K562 (cell line): ENCODE measurements around the gene TEX54. TPM values are rescaled to one million over a fixed set of nuclear protein-coding genes. Genes with fewer than 3 reads are reported as not detected.
A peak's percentile ranks its signal among the peaks of the same experiment; 100 is the strongest.

Experiments used
- CEBPB ChIP-seq: fragments of 450-650 bp; IDR thresholded peaks from 2 replicates; pipeline ENCODE4 v1.6.1; 2016; ENCODE audit warnings: missing genetic modification characterization, missing compliant biosample characterization
- CTBP1 ChIP-seq: fragments of 450-650 bp; IDR thresholded peaks from 2 replicates; pipeline ENCODE4 v1.6.1; 2016; ENCODE audit warnings: borderline replicate concordance
- DDX20 ChIP-seq: fragments of 450-650 bp; IDR thresholded peaks from 2 replicates; pipeline ENCODE4 v1.6.1; 2016; ENCODE audit warnings: missing genetic modification characterization, low read depth, mild to moderate bottlenecking, missing compliant biosample characterization, moderate library complexity
- ELK3 ChIP-seq: fragments of 450-650 bp; formaldehyde crosslinking; IDR thresholded peaks from 2 replicates; pipeline ENCODE4 v1.4.0; 2020; ENCODE audit warnings: mild to moderate bottlenecking
- EP300 ChIP-seq: IDR thresholded peaks from 2 replicates; pipeline ENCODE4 v1.6.1; 2012; ENCODE audit warnings: low read length, improper control_type of control experiment
- ETV5 ChIP-seq: sonication (generic); formaldehyde crosslinking; IDR thresholded peaks from 2 replicates; pipeline ENCODE4 v1.4.0; 2020; ENCODE audit warnings: low read depth, mild to moderate bottlenecking, missing genetic modification reagents
- GTF2F1 ChIP-seq: IDR thresholded peaks from 2 replicates; pipeline ENCODE4 v1.6.1; 2011; ENCODE audit warnings: low read depth, low read length, improper control_type of control experiment
- HDAC2 ChIP-seq: fragments of 450-650 bp; IDR thresholded peaks from 2 replicates; pipeline ENCODE4 v1.6.1; 2016; ENCODE audit warnings: mild to moderate bottlenecking
- HOXB6 ChIP-seq: fragments of 250-450 bp; sonication (Bioruptor Pico); IDR thresholded peaks from 2 replicates; pipeline ENCODE4 v1.5.1; 2022; ENCODE audit warnings: mild to moderate bottlenecking, borderline replicate concordance
- MTA2 ChIP-seq: fragments of 450-650 bp; IDR thresholded peaks from 2 replicates; pipeline ENCODE4 v1.6.1; 2016; ENCODE audit warnings: low read depth
- NR2C1 ChIP-seq, 2 experiments: fragments of 450-650 bp; IDR thresholded peaks; 2 replicates each; pipeline ENCODE4 v1.6.1; 2017; ENCODE audit warnings: mild to moderate bottlenecking in 2 of 2, antibody characterized with exemption in 1 of 2, inconsistent platforms in 1 of 2, missing compliant biosample characterization in 1 of 2, missing genetic modification characterization in 1 of 2
- NR4A1 ChIP-seq, 2 experiments: fragments of 250-450 bp in 1 of 2; fragments of 450-650 bp in 1 of 2; sonication (Bioruptor Pico) in 1 of 2; IDR thresholded peaks; 2 replicates each; pipeline versions ENCODE4 v1.4.0 to v1.6.1; 2016 to 2020; ENCODE audit warnings: mild to moderate bottlenecking in 2 of 2, missing compliant biosample characterization in 1 of 2, missing genetic modification characterization in 1 of 2, moderate library complexity in 1 of 2
- RBM34 ChIP-seq: fragments of 200-400 bp; formaldehyde crosslinking; IDR thresholded peaks from 2 replicates; pipeline ENCODE4 v1.6.1; 2018; ENCODE audit warnings: low read length, borderline replicate concordance; ENCODE audit not compliant: insufficient read depth
- SETDB1 ChIP-seq: IDR thresholded peaks from one replicate; pipeline ENCODE4 v1.6.1; 2012; ENCODE audit warnings: low read length, control low read depth, inconsistent platforms
- SMAD3 ChIP-seq: fragments of 450-650 bp; formaldehyde crosslinking; conservative IDR thresholded peaks from 2 replicates; pipeline ENCODE4 v1.4.0; 2020; ENCODE audit warnings: mild to moderate bottlenecking
- SMARCA5 ChIP-seq: fragments of 450-650 bp; IDR thresholded peaks from 2 replicates; pipeline ENCODE4 v1.6.1; 2016
- TAL1 ChIP-seq: fragments of 450-650 bp; IDR thresholded peaks from 2 replicates; pipeline ENCODE4 v1.6.1; 2016; ENCODE audit warnings: mild to moderate bottlenecking
- XRCC3 ChIP-seq: fragments of 450-650 bp; IDR thresholded peaks from 2 replicates; pipeline ENCODE4 v1.6.1; 2017; ENCODE audit warnings: mild to moderate bottlenecking, moderate library complexity
- ZNF140 ChIP-seq: fragments of 250-450 bp; sonication (Bioruptor Pico); IDR thresholded peaks from 2 replicates; pipeline ENCODE4 v1.8.0; 2021; ENCODE audit warnings: moderate library complexity, mild to moderate bottlenecking, inconsistent platforms
- ZNF41 ChIP-seq: fragments of 250-450 bp; sonication (Bioruptor Pico); conservative IDR thresholded peaks from 2 replicates; pipeline ENCODE4 v1.4.0; 2020; ENCODE audit warnings: mild to moderate bottlenecking
- ZNF644 ChIP-seq: fragments of 200-800 bp; sonication (Bioruptor generic); IDR thresholded peaks from 2 replicates; pipeline ENCODE4 v1.6.1; 2016; ENCODE audit warnings: low read depth, missing genetic modification characterization, missing compliant biosample characterization
- ZNF740 ChIP-seq, 3 experiments: fragments of 200-800 bp in 1 of 3; sonication (Bioruptor generic) in 1 of 3; sonication (generic) in 1 of 3; formaldehyde crosslinking in 1 of 3; IDR thresholded peaks; 2 replicates each; pipeline versions ENCODE4 v1.6.1 to v1.8.0; 2016 to 2022; ENCODE audit warnings: mild to moderate bottlenecking in 2 of 3, missing compliant biosample characterization in 2 of 3, missing genetic modification characterization in 2 of 3, missing genetic modification reagents in 1 of 3
- ZNF76 ChIP-seq: fragments of 250-450 bp; sonication (Bioruptor Pico); IDR thresholded peaks from 2 replicates; pipeline ENCODE4 v1.4.0; 2020; ENCODE audit warnings: mild to moderate bottlenecking, moderate library complexity, borderline replicate concordance
- ZNF77 ChIP-seq: fragments of 250-450 bp; sonication (Bioruptor Pico); IDR thresholded peaks from 2 replicates; pipeline ENCODE4 v1.5.0; 2020
- polyA plus RNA-seq, 8 experiments: library from polyadenylated mRNA; depleted of rRNA in 4 of 8; stranded (reverse) in 5 of 8; unstranded in 3 of 8; fragments of >200 nt; fragmentation: Nextera tagmentation in 2 of 8; fragmentation: Illumina TruSeq in 1 of 8; extraction: Ambion mirVana in 2 of 8; extraction: Trizol in 1 of 8; gene quantifications; 2 replicates each; pipeline versions ENCODE4 v1.2.1 to v1.2.3, GENCODE V29; 2011 to 2014; ENCODE audit warnings: inconsistent platforms in 1 of 8, missing spikeins in 1 of 8
- total RNA-seq, 7 experiments: library from RNA; depleted of rRNA in 6 of 7; stranded (reverse); fragments of >200 nt in 6 of 7; fragmentation: Illumina TruSeq in 2 of 7; extraction: Trizol in 2 of 7; gene quantifications; 2 replicates each; pipeline versions ENCODE4 v1.2.1 to v1.2.3, GENCODE V29; 2011 to 2021; ENCODE audit warnings: low replicate concordance in 1 of 7
- TF ChIP-seq, protein P1 (sequence below): fragments of 450-650 bp; formaldehyde crosslinking; IDR thresholded peaks from 2 replicates; pipeline ENCODE4 v1.4.0; 2020; ENCODE audit warnings: mild to moderate bottlenecking, mixed read lengths
- TF ChIP-seq, protein P2 (sequence below): fragments of 250-450 bp; sonication (Bioruptor Pico); IDR thresholded peaks from 2 replicates; pipeline ENCODE4 v1.9.0; 2021; ENCODE audit warnings: mild to moderate bottlenecking

Gene TEX54
- total and polyA plus RNA-seq, 9 of the 15 experiments (the other 6 are each of a cell fraction or from before 2014, with no cell fraction given): not detected

GRCh38 chr11:62860835-62861563 lies 28.4 kb upstream of the TEX54 start (continued):
- TF ChIP-seq HDAC2 (no peak), SMAD3 (peak; percentile 68; the same call in 1 of the 2 replicates), DDX20 (tag) (peak; percentile 72; the same call in 1 of the 2 replicates), ZNF740 (CRISPR knock-in tag; IDR thresholded peaks at IDR 0.05) (no peak), ZNF740 (tag; IDR thresholded peaks at IDR 0.05) (peak in 1 of 2 experiments; percentile 81; a peak in 2 of 4 replicates), ZNF76 (CRISPR knock-in tag) (peak; percentile 89), ELK3 (CRISPR knock-in tag) (0 out of 2 replicates have a peak, but pooled peaks have one; percentile 36), HOXB6 (no peak), MTA2 (no peak), NR4A1 (CRISPR knock-in tag; IDR thresholded peaks at IDR 0.05) (no peak), NR4A1 (tag; IDR thresholded peaks at IDR 0.05) (peak; percentile 93), ZNF77 (no peak), SETDB1 (no peak), XRCC3 (no peak), ZNF140 (CRISPR knock-in tag) (0 out of 2 replicates have a peak, but pooled peaks have one; percentile 35), RBM34 (no peak), ETV5 (CRISPR knock-in tag) (no peak), TAL1 (no peak), GTF2F1 (no peak), SMARCA5 (no peak), CEBPB (tag) (peak; percentile 47; the same call in 1 of the 2 replicates), CTBP1 (no peak), ZNF41 (CRISPR knock-in tag) (peak; percentile 72), EP300 (no peak), ZNF644 (0 out of 2 replicates have a peak, but pooled peaks have one; percentile 37), NR2C1 (IDR thresholded peaks at IDR 0.05) (no peak), NR2C1 (tag; IDR thresholded peaks at IDR 0.05) (peak; percentile 52)
- TF ChIP-seq, protein P1, sequence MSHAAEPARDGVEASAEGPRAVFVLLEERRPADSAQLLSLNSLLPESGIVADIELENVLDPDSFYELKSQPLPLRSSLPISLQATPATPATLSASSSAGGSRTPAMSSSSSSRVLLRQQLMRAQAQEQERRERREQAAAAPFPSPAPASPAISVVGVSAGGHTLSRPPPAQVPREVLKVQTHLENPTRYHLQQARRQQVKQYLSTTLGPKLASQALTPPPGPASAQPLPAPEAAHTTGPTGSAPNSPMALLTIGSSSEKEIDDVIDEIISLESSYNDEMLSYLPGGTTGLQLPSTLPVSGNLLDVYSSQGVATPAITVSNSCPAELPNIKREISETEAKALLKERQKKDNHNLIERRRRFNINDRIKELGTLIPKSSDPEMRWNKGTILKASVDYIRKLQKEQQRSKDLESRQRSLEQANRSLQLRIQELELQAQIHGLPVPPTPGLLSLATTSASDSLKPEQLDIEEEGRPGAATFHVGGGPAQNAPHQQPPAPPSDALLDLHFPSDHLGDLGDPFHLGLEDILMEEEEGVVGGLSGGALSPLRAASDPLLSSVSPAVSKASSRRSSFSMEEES (CRISPR knock-in tag): peak; percentile 7; the same call in 1 of the 2 replicates
- TF ChIP-seq, protein P2, sequence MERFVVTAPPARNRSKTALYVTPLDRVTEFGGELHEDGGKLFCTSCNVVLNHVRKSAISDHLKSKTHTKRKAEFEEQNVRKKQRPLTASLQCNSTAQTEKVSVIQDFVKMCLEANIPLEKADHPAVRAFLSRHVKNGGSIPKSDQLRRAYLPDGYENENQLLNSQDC (CRISPR knock-in tag): no peak
